GDM1 (cell line): ENCODE data around the gene CAVIN3.
A peak's percentile ranks its signal among the peaks of the same experiment; 100 is the strongest.
"Not testable (repeated sequence)": the region's sequence is repeated elsewhere in the genome, so short reads cannot be mapped to it uniquely, and the experiment has no call there.

Experiments
- DNase-seq: peaks from one replicate; lab custom pipeline; 2025; lab: John Stamatoyannopoulos, UW

Gene CAVIN3

GRCh38 chr11:6323291-6323905, 3.1 kb upstream of the CAVIN3 start:
- DNase-seq = no peak

- no peak for DNase-seq
These were observed 1.7 kb upstream of the CAVIN3 start for GRCh38 chr11:6321961-6322362.

GRCh38 chr11:6321356-6321755, 1.1 kb upstream of the CAVIN3 start:
- no peak for DNase-seq

- DNase-seq = no peak
These were observed 444 bp downstream of the CAVIN3 start for GRCh38 chr11:6319704-6320410.

GRCh38 chr11:6319001-6319703, 1.1 kb downstream of the CAVIN3 start:
- DNase-seq = no peak

- no peak for DNase-seq
These were observed 2.1 kb downstream of the CAVIN3 start for GRCh38 chr11:6318204-6318603.

GRCh38 chr11:6315811-6316425, 4.4 kb downstream of the CAVIN3 start:
- DNase-seq = peak; percentile 50

- no peak for DNase-seq
These were observed 8.2 kb downstream of the CAVIN3 start for GRCh38 chr11:6312106-6312505.

GRCh38 chr11:6307876-6308275, 12.4 kb downstream of the CAVIN3 start:
- DNase-seq = no peak

- no peak for DNase-seq
These were observed 15.0 kb downstream of the CAVIN3 start for GRCh38 chr11:6305297-6305696.

- DNase-seq = no peak
These were observed 16.6 kb downstream of the CAVIN3 start for GRCh38 chr11:6303661-6304060.

- no peak for DNase-seq
These were observed 19.2 kb downstream of the CAVIN3 start for GRCh38 chr11:6301096-6301495.

- DNase-seq = no peak
These were observed 20.0 kb downstream of the CAVIN3 start for GRCh38 chr11:6300325-6300724.

GRCh38 chr11:6298605-6299004, 21.7 kb downstream of the CAVIN3 start:
- DNase-seq = no peak

GRCh38 chr11:6297831-6298230, 22.5 kb downstream of the CAVIN3 start:
- no peak for DNase-seq

- no peak for DNase-seq
These were observed 35.3 kb downstream of the CAVIN3 start for GRCh38 chr11:6285019-6285418.

GRCh38 chr11:6284250-6284649, 36.1 kb downstream of the CAVIN3 start:
- DNase-seq = no peak

GRCh38 chr11:6283453-6284023, 36.8 kb downstream of the CAVIN3 start:
- DNase-seq = no peak

- not testable (repeated sequence) for DNase-seq
These were observed 39.5 kb downstream of the CAVIN3 start for GRCh38 chr11:6280809-6281208.

- no peak for DNase-seq
These were observed 47.1 kb downstream of the CAVIN3 start for GRCh38 chr11:6273188-6273587.

GRCh38 chr11:6271598-6271997, 48.7 kb downstream of the CAVIN3 start:
- DNase-seq = no peak

- no peak for DNase-seq
These were observed 49.6 kb downstream of the CAVIN3 start for GRCh38 chr11:6270584-6271246.
